SK-N-MC (cell line): ENCODE results near the gene AK2.

ENCODE experiments used
- EZH2 ChIP-seq: fragments of 200-600 bp; sonication (generic); IDR thresholded peaks from one replicate; pipeline ENCODE4 v1.6.1; 2017; ENCODE audit warnings: antibody characterized with exemption
- POLR2AphosphoS5 ChIP-seq: IDR thresholded peaks from 2 replicates; pipeline ENCODE4 v1.6.1; 2012; ENCODE audit warnings: mild to moderate bottlenecking, low read depth, low read length, borderline replicate concordance

- no peak for TF ChIP-seq POLR2AphosphoS5
- TF ChIP-seq EZH2 = no peak
These were observed 13.8 kb upstream of the AK2 start for GRCh38 chr1:33050221-33051076.
